HG02938 (cell line): Measurements from ENCODE around the gene REL.
"Not testable (repeated sequence)": the region's sequence is repeated elsewhere in the genome, so short reads cannot be mapped to it uniquely, and the experiment has no call there.

ENCODE experiments used
- ATAC-seq: cut with Tn5 transposase; IDR thresholded peaks from one replicate; pipeline ENCODE4 v1.9.1; 2021; ENCODE audit warnings: mild to moderate bottlenecking, moderate library complexity; ENCODE audit not compliant: unreplicated experiment

The REL gene

GRCh38 chr2:60881047-60881932 lies at the start of gene REL:
Gene REL (plus strand): TSS chr2:60881574. CDS start chr2:60881841, 267 bp downstream.
- ATAC-seq = peak; percentile 64

DNA sequence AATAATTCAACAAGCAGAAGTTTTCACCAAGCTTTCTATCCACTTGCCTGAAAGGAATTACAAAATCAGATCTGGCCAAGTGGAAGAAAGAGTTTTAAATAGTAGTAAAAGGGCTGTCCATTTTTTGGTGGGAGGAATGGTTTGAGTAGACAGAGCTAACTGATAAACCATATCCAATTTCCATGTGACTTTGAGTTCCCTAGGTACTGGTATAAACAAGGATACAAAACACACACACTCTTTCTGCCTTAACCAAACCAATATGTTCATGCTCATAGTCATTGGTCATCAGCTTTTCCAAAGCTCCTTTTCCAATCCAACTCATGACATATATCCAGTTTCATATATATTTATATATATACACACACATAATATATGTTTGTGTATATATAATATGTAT lies 49.5 kb upstream of the REL start:
- no peak for ATAC-seq

GRCh38 chr2:60832621-60833020 lies 48.8 kb upstream of the REL start:
- no peak for ATAC-seq

GRCh38 chr2:60834270-60834717 lies 47.1 kb upstream of the REL start:
- ATAC-seq = no peak

- no peak for ATAC-seq
Observed at GRCh38 chr2:60836491-60836890, 44.9 kb upstream of the REL start.

- peak; percentile 21 for ATAC-seq
Observed at GRCh38 chr2:60837123-60837522, 44.3 kb upstream of the REL start.

DNA sequence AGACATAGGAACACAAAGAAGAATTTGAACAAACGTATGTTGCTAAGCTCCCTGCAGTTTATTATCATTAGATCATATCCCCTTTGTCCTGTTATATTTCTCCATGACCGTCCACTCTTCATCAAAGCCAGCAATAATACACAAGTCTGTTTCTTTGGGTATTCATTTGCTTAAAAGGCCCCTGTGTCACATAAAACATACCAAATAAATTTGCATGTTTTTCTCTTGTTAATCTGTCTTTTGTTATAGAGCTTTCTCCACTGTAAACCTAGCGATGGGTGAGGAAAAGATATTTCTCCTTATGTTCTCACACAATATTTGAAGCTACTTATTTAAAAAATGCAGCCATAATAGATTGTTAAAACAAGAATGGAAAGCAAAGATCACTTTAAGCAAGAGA lies 42.9 kb upstream of the REL start:
- no peak for ATAC-seq

DNA sequence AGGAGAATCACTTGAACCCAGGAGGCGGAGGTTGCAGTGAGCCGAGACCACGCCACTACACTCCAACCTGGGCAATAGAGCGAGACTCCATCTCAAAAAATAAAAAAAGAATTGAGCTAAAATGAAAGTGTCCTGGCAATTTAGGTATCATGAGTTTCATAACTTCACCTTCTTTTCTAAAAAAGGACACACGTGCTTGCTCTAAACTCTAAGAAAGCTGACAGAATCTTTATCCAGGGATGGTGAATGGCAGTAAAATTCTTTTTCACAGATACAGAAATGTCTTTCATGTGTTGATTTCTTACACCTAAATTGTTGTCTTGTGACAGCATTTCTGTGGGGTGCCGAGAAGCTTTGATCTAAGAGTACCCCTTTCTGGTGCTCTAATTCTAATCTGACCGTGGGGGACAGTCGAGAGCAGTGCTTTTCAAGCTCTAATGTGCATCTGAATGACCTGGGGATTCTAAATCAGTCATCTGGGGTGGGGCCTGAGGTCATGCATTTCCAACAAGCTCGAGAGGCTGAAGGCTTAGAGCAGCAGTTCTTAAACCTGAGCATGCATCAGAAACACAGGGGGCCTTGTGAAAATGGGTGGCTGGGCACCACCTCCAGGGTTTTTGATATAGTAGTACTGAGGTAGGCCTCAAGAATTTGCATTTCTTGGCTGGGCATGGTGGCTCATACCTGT lies 42.1 kb upstream of the REL start:
- peak; percentile 53 for ATAC-seq

- peak; percentile 39 for ATAC-seq
Observed at GRCh38 chr2:60840880-60841279, 40.5 kb upstream of the REL start.

GRCh38 chr2:60843006-60843405 lies 38.4 kb upstream of the REL start:
- no peak for ATAC-seq

DNA sequence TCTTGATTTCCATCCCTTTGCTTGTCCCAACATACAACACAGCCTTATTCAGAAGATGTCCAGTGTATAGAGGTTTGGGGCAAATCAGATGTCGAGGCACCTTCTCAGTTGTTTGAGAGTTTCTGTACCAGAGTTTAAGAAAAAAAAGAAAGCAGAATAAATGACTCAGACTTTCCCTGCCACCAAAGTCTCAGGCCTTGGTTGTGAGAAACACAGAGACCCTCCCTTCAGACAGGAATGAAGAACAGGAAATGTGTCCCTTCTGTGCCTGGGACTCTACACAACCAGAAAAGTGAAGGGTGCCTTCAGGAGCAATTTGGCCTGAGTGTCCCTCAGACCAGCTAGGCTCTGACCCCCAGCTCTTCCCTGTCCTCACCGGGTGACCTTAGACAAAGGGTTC lies 37.3 kb upstream of the REL start:
- ATAC-seq = no peak

- ATAC-seq = no peak
Observed at GRCh38 chr2:60847854-60848253, 33.5 kb upstream of the REL start.

DNA sequence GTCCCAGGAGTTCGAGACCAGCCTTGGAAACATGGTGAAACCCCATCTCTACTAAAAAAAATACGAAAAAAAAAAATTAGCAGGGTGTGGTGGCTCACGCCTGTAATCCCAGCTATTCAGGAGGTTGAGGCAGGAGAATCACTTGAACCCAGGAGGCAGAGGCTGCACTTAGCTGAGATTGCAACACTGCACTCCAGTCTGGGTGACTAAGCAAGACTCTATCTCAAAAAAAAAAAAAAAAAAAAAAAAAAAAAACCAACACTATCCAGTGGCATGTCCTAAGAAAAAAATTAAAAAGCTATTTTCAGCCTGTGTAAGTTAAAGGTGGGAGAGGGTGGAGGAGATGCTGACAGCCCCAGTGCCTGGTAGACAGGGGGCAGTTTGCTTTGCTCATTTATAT lies 32.2 kb upstream of the REL start:
- ATAC-seq = no peak

- ATAC-seq = no peak
Observed at GRCh38 chr2:60852282-60852860, 29.0 kb upstream of the REL start.

GRCh38 chr2:60853531-60853930 lies 27.8 kb upstream of the REL start:
- ATAC-seq = no peak

DNA sequence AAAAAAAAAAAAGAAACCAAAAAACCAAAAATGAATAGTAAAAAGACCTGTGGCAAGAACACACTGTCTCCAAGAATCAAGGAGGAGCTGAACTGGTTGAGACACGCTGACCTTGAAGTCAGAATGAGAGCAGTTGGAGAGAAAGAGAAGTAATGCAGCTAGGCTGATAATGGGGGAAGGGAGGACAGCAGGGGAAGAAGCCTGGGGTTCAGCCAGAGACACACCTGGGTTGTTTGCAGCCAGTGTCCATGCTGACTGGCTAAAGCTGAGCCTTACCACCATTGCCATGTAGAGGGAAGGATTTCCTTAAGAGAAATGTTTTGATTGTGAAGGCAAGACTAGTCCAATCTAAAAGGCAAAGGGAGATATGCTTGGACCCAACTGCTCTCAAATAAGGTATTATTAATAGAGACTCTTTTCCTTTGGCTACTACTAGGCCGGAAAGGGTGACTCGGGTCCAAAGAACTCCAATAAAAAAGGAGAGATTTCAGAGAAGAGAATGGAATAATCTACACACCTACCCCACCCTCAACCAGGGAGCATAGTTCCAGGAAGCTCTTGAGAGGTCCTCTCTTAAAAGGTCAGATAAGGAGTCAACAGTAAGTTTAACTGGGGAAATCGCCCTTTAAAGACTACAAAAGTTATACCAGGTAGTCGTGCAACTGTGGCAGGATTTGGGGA lies 25.2 kb upstream of the REL start:
- no peak for ATAC-seq

GRCh38 chr2:60857056-60857455 lies 24.3 kb upstream of the REL start:
- ATAC-seq = no peak

DNA sequence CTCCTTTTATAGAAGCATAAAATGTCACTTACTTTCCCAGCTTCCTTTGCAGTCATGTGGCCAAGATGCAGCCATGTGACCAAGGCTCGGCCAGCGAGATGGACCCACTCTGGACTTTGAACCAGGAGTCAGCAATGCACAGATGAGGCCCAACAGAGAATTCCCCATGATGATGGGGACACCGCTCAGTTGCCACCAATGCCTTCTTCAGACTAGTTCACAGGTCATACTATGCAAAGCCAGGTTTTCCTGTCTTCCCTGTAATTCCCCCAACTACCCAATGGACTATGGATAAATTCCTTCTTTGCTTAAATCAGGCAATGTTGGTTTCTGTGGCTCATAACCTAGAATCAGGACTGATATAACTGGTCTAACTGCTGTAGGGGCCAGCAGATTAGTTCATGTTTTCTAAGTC lies 22.5 kb upstream of the REL start:
- ATAC-seq = no peak

GRCh38 chr2:60861736-60862135 lies 19.6 kb upstream of the REL start:
- no peak for ATAC-seq

- no peak for ATAC-seq
Observed at GRCh38 chr2:60862642-60863041, 18.7 kb upstream of the REL start.

- ATAC-seq = not testable (repeated sequence)
Observed at GRCh38 chr2:60865361-60865760, 16.0 kb upstream of the REL start.
